CD4-positive, alpha-beta T cell treated with Interferon alpha-2 for 1 hour (primary cell): ENCODE data around the gene SDK1.
"Not testable (repeated sequence)": the region's sequence is repeated elsewhere in the genome, so short reads cannot be mapped to it uniquely, and the experiment has no call there.

ENCODE experiments used
- DNase-seq, 2 donors: peaks; one replicate each; pipeline ENCODE4 v3.0.0-alpha.2; 2020 to 2022

The SDK1 gene

DNA sequence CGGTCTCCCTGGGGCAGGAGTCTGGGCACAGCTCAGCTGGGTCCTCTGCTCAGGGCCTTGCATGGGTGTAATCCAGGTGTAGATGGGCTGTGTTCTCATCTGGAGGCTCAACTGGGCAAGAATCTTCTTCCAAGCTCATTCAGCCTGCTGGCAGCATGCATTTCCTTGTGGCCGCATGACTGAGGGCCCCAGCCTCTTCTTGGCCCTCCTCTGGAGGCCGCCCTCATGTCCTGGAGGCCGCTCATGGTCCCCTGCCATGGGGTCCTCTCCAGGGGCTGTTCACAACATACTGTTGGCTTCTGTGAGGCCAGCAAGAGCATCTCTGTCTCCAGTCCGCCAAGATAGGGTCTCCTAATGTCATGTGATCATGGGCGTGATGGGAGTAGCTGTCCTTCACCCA lies 943.6 kb downstream of the SDK1 start:
- DNase-seq, result no peak

GRCh38 chr7:4245135-4245865 lies 944.2 kb downstream of the SDK1 start:
- DNase-seq, result no peak

DNA sequence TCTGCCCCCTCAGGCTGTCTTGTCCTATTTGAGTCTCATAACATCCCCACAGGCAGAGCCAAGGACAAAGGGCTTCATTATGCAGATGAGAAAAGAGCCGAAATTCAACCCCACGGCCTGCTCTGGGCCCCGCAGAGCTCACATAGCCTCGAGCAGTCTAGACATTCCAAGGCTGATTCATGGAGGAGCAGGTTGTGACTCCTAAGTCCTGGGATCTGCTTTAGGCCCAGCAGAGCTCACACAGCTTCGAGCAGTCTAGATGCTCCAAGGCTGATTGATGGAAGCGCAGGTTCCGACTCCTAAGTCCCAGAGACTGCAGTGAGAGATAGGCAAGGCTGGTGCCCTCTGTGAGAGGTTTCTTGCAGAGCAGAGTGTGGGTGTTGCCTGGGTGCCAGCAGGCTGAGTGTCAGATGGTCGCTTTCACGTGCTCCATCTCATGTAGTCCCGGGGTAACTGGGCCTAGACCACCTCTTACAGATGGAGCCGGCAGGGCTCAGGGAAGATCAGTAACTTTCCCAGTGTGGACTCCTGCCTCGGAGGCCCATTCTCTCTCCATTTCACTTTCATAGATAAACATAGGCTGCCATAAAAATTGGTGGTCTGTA lies 944.9 kb downstream of the SDK1 start:
- no peak for DNase-seq

- DNase-seq, result no peak
These were observed 945.5 kb downstream of the SDK1 start for GRCh38 chr7:4246536-4246935.

GRCh38 chr7:4247106-4247876 lies 946.2 kb downstream of the SDK1 start:
- no peak for DNase-seq

DNA sequence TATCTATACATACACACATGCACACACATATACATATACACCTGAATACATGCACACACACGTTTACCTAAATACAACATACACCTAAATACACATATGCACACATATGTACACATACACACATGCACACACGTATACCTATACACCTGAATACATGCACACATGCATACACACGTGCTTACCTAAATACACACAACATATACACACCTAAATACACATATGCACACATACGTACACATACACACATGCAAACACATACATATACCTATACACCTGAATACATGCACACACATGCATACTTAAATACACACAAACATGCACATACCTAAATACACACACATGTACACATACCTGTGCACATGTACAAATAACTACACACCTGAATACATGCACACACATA lies 947.2 kb downstream of the SDK1 start:
- no peak for DNase-seq

GRCh38 chr7:4249241-4249640 lies 948.2 kb downstream of the SDK1 start:
- no peak for DNase-seq

DNA sequence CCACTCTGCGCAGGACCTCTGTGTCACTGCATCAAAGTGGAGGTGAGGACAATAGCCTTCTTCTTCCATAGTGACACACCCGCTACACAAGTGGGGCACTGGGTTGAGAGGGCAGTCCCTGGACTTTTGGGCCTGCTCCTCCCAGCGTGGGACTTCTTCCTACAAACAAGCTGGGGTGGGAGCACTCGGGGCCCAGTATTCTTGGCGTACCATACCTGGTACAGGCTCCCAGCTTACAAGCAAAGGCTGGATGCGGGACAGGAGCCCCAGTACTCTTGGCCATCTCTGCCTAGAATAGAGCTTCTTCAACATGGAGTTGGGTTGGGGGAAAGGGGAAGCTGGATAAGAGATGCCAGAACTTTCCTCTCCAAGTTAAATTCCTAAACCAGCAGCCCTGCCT lies 954.3 kb downstream of the SDK1 start:
- DNase-seq, result no peak

DNA sequence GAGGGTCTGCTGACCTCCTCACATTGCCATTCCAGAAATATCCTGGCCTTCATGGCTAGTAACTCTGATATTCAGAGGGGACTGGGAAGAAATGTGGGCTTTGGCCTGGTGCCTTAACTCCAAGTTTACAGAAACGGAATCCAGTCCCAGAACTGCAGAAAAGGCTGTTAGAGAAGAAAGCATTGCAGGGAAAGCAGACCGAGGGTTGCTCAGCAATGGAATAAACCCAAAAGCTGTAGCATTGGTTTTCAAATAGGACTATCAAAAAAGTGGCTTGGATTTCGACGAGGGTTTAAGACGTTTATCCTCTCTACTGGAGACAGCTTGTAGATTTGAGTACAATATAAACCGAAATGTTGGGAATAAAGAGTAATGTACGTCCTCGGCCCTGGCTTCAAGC lies 955.2 kb downstream of the SDK1 start:
- DNase-seq, result no peak

- no peak for DNase-seq
These were observed 956.4 kb downstream of the SDK1 start for GRCh38 chr7:4257146-4258111.

DNA sequence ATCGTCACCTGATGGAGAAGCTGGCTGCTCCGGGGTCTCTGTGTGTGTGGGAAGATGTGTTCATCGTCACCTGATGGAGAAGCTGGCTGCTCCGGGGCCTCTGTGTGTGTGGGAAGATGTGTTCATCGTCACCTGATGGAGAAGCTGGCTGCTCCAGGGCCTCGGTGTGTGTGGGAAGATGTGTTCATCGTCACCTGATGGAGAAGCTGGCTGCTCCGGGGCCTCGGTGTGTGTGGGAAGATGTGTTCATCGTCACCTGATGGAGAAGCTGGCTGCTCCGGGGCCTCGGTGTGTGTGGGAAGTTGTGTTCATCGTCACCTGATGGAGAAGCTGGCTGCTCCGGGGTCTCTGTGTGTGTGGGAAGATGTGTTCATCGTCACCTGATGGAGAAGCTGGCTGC lies 959.1 kb downstream of the SDK1 start:
- not testable (repeated sequence) for DNase-seq

GRCh38 chr7:4260867-4261600 lies 960.0 kb downstream of the SDK1 start:
- no peak for DNase-seq

GRCh38 chr7:4261601-4261960 lies 960.5 kb downstream of the SDK1 start:
- DNase-seq, result no peak

DNA sequence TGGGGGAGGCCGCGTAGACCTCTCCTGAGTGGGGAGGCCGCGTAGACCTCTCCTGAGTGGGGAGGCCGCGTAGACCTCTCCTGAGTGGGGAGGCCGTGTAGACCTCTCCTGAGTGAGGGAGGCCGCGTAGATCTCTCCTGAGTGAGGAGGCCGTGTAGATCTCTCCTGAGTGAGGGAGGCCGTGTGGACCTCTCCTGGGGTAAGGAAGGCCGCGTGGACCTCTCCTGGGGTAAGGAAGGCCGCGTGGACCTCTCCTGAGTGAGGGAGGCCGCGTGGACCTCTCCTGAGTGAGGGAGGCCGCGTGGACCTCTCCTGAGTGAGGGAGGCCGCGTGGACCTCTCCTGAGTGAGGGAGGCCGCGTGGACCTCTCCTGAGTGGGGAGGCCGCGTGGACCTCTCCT lies 963.2 kb downstream of the SDK1 start:
- not testable (repeated sequence) for DNase-seq

GRCh38 chr7:4265066-4265465 lies 964.0 kb downstream of the SDK1 start:
- DNase-seq, result no peak

DNA sequence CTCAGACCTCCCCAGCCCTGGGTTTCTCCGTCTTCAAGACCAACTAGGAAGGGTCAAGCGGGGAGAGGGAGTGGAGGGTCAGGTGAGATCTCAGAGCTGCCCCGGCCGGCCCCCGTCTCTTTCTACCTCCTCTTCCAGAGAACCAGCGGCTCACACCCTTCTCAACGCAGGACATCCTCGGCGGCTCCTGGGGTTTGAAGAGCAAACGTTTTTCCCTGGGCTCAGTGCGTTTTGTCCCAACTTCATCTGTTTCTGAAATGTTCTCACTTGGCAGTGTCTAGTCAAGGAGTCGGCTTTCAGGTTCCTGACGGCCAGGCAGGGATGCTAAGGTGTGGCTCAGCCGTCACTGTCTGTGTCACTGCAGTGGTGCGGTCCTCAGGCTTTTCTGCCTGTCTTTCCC lies 964.6 kb downstream of the SDK1 start:
- no peak for DNase-seq

- no peak for DNase-seq
These were observed 965.4 kb downstream of the SDK1 start for GRCh38 chr7:4266270-4267040.

- DNase-seq, result no peak
These were observed 966.4 kb downstream of the SDK1 start for GRCh38 chr7:4267341-4268039.

- DNase-seq, result no peak
These were observed 967.3 kb downstream of the SDK1 start for GRCh38 chr7:4268040-4268965.

GRCh38 chr7:4269086-4269485 lies 968.0 kb downstream of the SDK1 start:
- DNase-seq, result no peak
